Dendritic cell treated with granulocyte-macrophage colony-stimulating factor and Interleukin-4, amounts not matched to agents 40 ng/mL and 50 ng/mL, for 4 days (primary cell): ENCODE results near the gene EVA1C.

Source experiments
- H3K27ac Mint-ChIP-seq: one replicate; pipeline ENCODE4 v1.8.0; 2022; ENCODE audit warnings: mild to moderate bottlenecking, mixed read lengths
- H3K27me3 Mint-ChIP-seq: one replicate; pipeline ENCODE4 v1.8.0; 2022; ENCODE audit warnings: mild to moderate bottlenecking, mixed read lengths
- H3K36me3 Mint-ChIP-seq: one replicate; pipeline ENCODE4 v1.8.0; 2022; ENCODE audit warnings: low read depth, mixed read lengths
- H3K4me1 Mint-ChIP-seq: one replicate; pipeline ENCODE4 v1.8.0; 2022; ENCODE audit warnings: low read depth, mixed read lengths
- H3K4me3 Mint-ChIP-seq: one replicate; pipeline ENCODE4 v1.8.0; 2022; ENCODE audit warnings: mild to moderate bottlenecking, moderate library complexity, mixed read lengths
- H3K9me3 Mint-ChIP-seq: one replicate; pipeline ENCODE4 v1.8.0; 2022; ENCODE audit warnings: mixed read lengths
- intact Hi-C: fragments of 100-400 bp; cut with micrococcal nuclease; formaldehyde crosslinking; loops from one replicate; pipeline ENCODE4 v1.15.0; 2022

Gene EVA1C

DNA sequence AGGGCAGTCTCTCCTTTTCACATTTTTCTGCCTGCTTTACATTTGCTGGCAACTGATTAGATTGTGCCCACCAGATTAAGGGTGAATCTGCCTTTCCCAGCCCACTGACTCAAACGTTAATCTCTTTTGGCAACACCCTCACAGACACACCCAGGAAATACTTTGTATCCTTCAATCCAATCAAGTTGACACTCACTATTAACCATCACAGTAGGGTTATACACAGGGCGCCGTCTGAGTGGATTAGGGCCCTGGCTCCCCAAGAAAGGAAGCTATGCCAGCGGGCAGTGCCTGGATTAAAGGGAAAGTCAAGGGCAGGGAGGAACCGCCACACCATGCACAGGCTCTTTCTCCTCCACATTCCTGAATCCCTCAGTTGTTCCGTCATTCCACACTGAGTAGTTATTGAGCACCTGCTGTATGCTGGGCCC, 56.2 kb downstream of the EVA1C start:
- H3K36me3 Mint-ChIP-seq: no peaks in the 10 kb centered on the region
- no peaks in the 10 kb centered on the region for H3K27me3 Mint-ChIP-seq
- H3K9me3 Mint-ChIP-seq: no peaks in the 10 kb centered on the region
- intact Hi-C loops: no loop called here
- H3K4me3 Mint-ChIP-seq: no peak overlapping the region
- H3K27ac Mint-ChIP-seq: no peak overlapping the region
- no peaks in the 10 kb centered on the region for H3K4me1 Mint-ChIP-seq

DNA sequence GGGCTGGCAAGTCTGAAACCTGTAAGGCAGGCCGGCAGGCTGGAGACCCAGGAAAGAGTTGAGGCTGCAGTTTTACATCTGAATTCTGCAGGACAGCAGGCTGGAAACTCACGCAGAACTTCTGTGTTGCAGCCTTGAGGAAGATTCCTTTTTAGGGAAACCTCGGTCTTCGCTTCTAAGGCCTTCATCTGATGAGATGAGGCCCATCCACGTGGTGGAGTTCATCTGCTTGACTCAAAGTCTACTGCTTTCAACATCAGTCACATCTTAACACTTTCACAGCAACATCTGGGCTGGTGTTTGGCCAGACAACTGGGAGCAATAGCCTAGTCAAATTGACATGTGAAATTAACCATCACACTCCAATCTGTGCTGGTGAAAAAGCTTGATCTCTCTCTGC, 57.1 kb downstream of the EVA1C start:
- Mint-ChIP-seq H3K27me3 (no peaks in the 10 kb centered on the region), H3K4me1 (no peaks in the 10 kb centered on the region), H3K27ac (no peak overlapping the region), H3K36me3 (no peaks in the 10 kb centered on the region), H3K9me3 (no peaks in the 10 kb centered on the region), H3K4me3 (no peak overlapping the region)
- intact Hi-C loops: no loop called here

DNA sequence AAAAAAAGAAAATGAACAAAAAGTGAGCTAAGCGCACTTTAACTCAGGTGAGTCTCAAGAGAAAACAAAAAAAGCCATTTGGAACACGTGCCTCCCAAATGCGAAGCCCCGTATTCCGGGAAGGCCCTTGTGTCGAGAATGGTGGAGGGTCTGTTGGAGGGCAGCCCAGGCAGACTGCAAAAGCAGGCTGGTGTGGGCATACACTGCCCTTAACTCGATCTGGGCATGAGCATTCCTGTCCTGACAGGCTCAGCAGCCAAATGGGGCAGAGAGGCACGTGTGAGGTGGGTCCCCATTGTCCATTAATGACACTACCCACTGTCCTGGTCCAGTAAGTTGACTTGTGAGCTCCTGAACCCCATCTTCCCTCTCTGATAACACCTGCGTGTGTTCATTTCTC, 57.7 kb downstream of the EVA1C start:
- Mint-ChIP-seq H3K4me1 (no peaks in the 10 kb centered on the region), H3K27ac (no peak overlapping the region), H3K36me3 (no peaks in the 10 kb centered on the region), H3K4me3 (no peak overlapping the region), H3K9me3 (no peaks in the 10 kb centered on the region), H3K27me3 (no peaks in the 10 kb centered on the region)
- intact Hi-C loops: no loop called here

DNA sequence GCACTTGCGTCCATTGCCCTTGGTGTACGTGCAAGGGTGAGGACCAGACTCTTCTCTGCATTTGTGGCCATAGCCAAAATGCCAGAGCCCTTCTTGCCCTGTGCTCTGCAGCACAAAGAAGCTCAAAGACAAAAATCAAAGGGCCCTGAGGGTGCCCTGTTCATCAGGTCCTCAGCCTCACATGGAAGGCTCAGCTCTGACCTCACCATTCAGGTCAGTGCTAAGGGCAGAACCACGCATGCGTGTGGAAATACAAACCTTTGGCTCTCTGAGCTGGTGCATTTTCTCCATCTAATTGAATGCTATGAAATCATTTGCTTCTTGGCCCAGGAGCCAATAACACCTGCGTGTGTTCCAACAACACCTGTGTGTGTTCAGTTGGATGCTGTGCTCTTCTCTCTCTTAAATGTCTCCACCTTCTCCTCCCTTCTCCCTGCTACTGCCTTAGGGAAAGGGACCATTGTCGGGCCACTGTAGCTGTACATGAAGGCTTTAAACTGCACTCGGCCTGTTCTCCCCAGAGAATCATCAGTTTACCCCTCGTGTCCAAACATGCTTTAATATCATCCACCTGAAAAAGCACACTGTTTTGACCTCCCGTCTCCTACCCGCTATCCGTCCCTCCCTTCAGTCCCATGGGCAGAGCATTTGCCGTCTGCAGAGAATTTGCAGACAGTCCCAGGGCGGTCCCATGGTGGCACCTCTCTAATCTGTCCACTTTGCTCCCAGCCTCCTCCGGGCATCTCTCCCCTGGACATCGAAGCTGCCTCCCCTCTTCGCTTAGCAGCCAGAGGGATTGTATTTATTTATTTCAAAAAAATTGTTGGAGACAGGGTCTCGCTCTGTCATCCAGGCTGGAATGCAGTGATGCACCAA, 60.6 kb downstream of the EVA1C start:
- Mint-ChIP-seq H3K27ac (no peak overlapping the region), H3K4me1 (no peaks in the 10 kb centered on the region), H3K36me3 (no peaks in the 10 kb centered on the region), H3K27me3 (no peaks in the 10 kb centered on the region), H3K9me3 (no peaks in the 10 kb centered on the region), H3K4me3 (no peak overlapping the region)
- intact Hi-C loops: no loop called here

DNA sequence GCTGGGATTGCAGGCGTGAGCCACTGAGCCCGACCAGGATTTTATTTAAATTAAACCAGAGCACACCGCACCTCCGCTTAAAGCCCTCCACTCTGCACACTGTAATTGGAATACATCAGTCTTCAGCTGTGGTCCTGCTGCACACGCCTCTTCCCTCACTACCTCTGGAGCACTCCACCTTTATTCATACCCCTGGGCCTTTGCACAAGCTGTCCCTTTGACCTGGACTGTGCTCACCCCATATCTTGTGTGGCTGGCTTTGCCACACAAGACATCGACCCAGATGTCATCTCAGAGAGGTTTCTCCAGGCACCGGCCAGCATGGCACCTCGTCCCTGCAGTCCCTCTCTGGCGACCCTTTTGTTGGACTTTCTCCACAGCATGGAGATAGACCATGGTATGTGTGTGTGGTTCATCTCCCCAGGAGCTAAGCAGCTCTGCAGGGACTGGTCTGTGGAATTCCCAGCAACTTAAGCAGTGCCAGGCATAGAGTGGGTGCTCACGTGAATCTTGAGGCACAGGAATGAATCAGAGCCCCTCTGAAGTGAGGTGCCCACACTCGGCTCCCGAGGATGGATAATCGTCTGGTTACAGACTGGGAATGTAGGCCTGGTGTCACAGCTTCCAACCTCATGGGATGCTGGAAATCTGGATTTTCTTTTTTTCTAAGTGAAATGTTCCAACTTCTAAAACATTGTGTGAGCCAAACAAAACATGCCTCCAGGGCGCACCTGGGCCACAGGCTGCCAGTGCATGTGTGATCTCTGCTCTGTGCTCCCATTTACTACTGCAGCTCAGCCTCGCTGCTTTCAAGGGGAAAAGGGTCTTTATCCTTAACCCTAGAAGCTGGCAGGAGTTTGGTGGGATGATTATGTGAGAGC, 61.9 kb downstream of the EVA1C start:
- Mint-ChIP-seq H3K4me3 (no peak overlapping the region), H3K36me3 (no peaks in the 10 kb centered on the region), H3K27me3 (no peaks in the 10 kb centered on the region), H3K4me1 (no peaks in the 10 kb centered on the region), H3K27ac (no peak overlapping the region), H3K9me3 (no peaks in the 10 kb centered on the region)
- intact Hi-C loops: no loop called here

DNA sequence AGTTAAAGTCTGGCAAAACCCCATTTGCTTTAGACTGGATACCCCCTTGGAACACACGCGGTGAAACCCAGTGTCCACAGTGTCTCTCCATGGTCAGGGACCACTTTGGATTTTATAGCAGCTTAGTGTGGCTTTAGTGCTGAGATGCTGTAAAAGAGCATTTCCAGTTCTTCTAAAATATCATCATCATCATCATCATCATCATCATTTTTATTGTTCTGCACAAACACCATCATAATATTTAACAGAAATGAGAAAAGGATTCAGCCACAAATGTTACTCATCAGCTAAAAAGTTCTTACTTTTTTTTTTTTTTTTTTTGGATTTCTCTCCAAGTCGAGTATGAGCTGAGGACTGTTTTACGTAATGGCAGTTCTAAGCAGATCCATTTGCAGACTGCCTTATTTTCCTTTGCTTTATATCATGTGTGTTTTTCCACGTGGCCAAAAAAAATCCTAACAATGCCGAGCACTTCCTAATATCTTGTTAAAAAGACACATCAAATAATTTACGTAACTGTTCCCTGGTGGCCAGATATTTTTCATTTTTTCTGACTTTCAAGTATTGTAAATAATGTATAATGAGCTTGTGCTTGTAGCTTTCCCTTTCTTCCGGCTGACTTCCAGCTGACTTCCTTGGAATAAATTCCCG, 62.8 kb downstream of the EVA1C start:
- intact Hi-C loops: no loop called here
- no peak overlapping the region for H3K27ac Mint-ChIP-seq

DNA sequence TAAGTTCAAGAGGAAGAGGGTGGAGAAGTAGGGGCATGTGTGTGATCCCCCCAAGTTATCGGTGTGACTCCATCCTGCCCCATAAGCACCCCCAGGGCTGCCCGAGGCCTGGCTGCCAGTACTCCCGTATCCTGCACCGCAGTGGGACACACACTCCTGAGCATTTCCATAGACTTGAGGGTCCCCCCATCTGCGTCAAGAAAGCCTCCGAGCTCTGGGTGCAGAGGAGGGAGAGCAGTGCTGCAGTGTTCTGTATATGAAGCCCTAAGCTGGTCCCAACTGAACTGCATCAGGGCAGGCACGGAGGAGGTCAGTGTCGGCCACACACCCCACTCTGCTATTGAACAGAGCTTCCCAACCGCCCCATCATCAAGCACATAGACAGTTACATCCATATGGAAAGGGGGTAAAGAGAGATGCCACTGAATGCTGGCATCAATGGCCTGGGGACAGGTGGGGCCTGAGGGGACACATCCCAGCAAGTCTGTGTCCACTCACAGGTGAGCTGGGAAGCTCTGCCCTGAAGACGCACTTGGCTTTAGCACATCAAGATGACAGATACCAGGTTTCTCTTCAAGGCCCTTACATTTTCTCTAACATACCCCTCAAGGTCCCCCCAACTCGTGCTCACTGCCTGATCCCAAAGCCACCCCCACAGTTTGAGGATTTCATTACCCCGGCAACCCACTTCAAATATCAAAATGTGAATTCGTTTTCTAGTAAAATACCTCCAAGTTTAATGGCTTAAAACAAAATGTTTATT, 64.3 kb downstream of the EVA1C start:
- Mint-ChIP-seq H3K9me3 (no peaks in the 10 kb centered on the region), H3K4me3 (no peak overlapping the region), H3K27ac (no peak overlapping the region), H3K36me3 (no peaks in the 10 kb centered on the region), H3K4me1 (no peaks in the 10 kb centered on the region), H3K27me3 (no peaks in the 10 kb centered on the region)
- intact Hi-C loops: no loop called here

More for the DNA sequence above, 62.8 kb downstream of the EVA1C start:
- Mint-ChIP-seq H3K27me3 (no peaks in the 10 kb centered on the region), H3K9me3 (no peaks in the 10 kb centered on the region), H3K4me1 (no peaks in the 10 kb centered on the region), H3K36me3 (no peaks in the 10 kb centered on the region), H3K4me3 (no peak overlapping the region)

DNA sequence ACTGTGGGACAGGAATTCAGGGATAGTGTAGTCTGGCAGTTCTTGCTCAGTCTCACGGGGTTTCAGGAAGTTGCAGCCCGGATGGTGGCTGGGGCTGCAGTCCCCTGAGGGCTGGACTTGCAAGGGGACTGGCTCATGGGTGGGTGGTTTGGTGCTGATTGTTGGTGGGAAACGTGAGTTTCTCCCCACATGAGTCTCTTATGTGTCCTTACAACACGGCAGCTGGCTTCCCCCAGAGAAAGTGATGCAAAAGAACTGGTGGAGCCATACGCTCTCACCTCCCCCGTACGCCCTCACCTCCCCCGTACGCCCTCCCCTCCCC, 64.9 kb downstream of the EVA1C start:
- no peaks in the 10 kb centered on the region for H3K36me3 Mint-ChIP-seq
- H3K4me3 Mint-ChIP-seq: no peak overlapping the region
- H3K27me3 Mint-ChIP-seq: no peaks in the 10 kb centered on the region
- intact Hi-C loops: no loop called here
- H3K9me3 Mint-ChIP-seq: no peaks in the 10 kb centered on the region
- no peaks in the 10 kb centered on the region for H3K4me1 Mint-ChIP-seq
- no peak overlapping the region for H3K27ac Mint-ChIP-seq

DNA sequence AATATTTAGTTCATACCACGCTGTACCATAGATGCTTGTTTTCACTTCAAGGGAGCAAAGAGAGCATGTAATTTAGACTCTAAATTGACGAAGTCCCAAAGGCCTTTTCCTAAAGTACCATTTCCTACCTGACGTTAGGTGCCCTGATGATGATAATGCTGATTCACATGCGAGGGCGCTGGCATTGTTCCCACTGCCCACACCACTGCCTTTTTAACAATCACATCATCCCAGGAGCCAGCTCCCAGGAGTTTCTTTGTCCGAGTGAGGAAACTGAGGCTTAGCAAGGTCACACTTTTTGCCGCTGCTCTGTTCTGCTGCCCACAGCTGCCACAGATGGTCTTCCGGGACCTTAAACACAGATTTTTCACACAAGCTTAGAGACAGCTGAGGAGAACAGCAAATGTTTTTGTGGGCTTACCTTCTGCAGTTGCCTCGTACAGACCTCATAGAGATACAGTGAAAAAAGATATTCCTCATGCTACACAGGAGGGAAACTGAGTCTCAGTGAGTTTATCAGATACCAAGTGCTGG, 69.4 kb downstream of the EVA1C start:
- no peak overlapping the region for H3K4me3 Mint-ChIP-seq
- H3K27me3 Mint-ChIP-seq: no peaks in the 10 kb centered on the region
- no peak overlapping the region for H3K27ac Mint-ChIP-seq
- H3K36me3 Mint-ChIP-seq: no peaks in the 10 kb centered on the region
- peaks cover 14% of the 10 kb centered on the region for H3K4me1 Mint-ChIP-seq
- intact Hi-C loops: no loop called here
- H3K9me3 Mint-ChIP-seq: no peaks in the 10 kb centered on the region

DNA sequence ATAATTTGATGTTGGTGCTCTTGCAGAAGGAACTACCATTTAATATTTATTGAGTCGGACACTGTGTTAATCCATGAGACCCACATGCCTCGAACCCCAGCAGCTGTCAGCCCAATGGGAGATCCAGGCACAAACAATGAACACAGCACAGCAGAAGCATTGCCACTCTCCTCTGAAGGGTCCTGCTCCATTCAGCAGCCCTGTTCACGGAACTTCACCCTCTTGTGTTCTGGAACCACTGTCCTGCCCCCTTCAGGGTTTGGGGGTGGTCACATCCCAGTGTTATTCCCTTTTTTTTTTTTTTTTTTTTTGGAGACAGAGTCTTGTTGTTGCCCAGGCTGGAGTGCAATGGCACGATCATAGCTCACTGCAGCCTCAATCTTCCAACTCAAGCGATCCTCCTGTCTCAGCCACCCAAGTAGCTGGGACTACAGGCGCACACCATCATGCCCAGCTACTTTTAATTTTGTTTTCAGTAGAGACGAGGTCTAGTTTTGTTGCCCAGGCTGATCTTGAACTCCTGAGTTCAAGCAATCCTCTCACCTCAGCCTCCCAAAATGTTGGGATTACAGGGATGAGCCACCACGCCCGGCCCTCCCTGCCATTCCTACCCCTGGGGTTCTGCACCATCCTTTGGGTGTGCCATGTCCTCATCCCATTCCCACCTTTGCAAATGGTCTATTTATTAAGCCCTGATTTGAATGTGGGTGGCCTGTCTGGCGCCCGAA, 70.2 kb downstream of the EVA1C start:
- Mint-ChIP-seq H3K4me3 (no peak overlapping the region), H3K9me3 (no peaks in the 10 kb centered on the region), H3K4me1 (peaks cover 14% of the 10 kb centered on the region), H3K36me3 (no peaks in the 10 kb centered on the region), H3K27me3 (no peaks in the 10 kb centered on the region), H3K27ac (no peak overlapping the region)
- intact Hi-C loops: no loop called here

DNA sequence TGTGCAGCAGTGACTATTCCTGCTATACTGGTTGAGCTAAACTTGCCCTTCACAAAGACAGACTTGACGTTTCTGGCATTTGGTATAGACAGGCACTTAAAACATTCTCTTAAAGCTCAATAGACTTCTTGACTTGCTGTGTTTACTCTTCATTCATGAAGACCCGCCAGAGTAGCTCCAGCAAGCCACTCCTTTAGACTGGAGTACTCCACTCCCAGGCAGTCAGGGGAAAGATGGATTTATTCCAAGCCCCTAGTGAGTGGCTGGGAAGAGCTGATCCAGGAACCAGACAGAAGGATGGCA, 70.7 kb downstream of the EVA1C start:
- no peak overlapping the region for H3K4me3 Mint-ChIP-seq
- intact Hi-C loops: no loop called here
- no peaks in the 10 kb centered on the region for H3K9me3 Mint-ChIP-seq
- no peaks in the 10 kb centered on the region for H3K36me3 Mint-ChIP-seq
- peaks cover 14% of the 10 kb centered on the region for H3K4me1 Mint-ChIP-seq
- H3K27me3 Mint-ChIP-seq: no peaks in the 10 kb centered on the region
- no peak overlapping the region for H3K27ac Mint-ChIP-seq

DNA sequence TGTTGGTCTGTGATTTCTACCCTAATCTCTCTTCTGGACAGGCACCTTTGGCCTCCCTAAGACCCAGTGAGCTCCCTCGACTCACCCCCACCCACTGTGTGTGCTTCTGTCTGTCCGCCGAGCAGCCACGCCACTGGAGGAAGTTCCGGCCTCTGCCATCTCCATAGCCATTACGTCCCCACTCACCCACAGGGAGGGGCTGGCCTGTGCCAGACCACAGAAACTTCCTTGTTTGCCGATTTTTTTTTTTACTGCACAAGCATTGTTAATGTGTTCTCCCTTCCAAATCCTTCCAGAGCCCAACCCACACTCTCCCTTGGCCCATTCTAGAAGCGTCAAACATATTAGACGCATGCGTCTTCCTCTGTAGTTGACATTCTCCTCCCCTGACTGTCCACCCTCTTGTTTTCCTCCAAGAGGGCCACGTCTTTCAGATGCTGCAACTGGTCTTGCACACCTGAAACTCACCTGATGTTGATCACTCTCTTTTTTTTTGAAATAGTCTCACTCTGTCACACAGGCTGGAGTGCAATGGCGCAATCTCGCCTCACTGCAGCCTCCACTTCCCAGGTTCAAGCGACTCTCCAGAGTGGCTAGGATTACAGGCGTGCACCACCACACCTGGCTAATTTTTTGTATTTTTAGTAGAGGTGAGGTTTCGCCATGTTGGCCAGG, 72.3 kb downstream of the EVA1C start:
- H3K27me3 Mint-ChIP-seq: no peaks in the 10 kb centered on the region
- peak overlapping the region; percentile 74 for H3K27ac Mint-ChIP-seq
- peak overlapping the region; percentile 42 for H3K4me3 Mint-ChIP-seq
- peaks cover 14% of the 10 kb centered on the region for H3K4me1 Mint-ChIP-seq
- no peaks in the 10 kb centered on the region for H3K9me3 Mint-ChIP-seq
- intact Hi-C loops: no loop called here
- no peaks in the 10 kb centered on the region for H3K36me3 Mint-ChIP-seq

DNA sequence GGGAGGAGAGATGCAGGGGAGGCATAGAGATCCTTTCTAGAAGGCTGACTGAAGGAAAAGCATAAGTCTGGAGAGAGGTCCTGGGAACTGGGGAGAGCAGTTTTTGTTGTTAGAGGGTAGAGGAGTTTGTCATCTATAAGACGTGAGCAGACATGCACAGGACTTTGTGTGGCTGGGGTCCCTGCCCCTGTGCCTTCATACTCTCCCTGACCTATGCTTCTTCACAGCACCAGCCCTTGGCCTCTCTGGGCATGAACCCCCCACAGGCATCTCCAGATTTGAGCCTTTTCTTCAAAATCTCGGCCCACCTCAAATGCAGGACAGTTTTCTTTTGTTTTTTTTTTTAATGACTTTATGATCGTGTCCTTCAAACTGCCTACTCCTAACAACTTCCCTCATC, 79.9 kb downstream of the EVA1C start:
- Mint-ChIP-seq H3K27ac (no peak overlapping the region), H3K36me3 (no peaks in the 10 kb centered on the region)
- intact Hi-C loops: no loop called here

More for the DNA sequence above, 79.9 kb downstream of the EVA1C start:
- Mint-ChIP-seq H3K27me3 (no peaks in the 10 kb centered on the region), H3K9me3 (no peaks in the 10 kb centered on the region), H3K4me1 (no peaks in the 10 kb centered on the region), H3K4me3 (no peak overlapping the region)
